ENCODE measurements around the gene SLC25A43. TPM values are rescaled to one million over a fixed set of nuclear protein-coding genes. Genes with fewer than 3 reads are reported as not detected.
"Not testable (repeated sequence)": the region's sequence is repeated elsewhere in the genome, so short reads cannot be mapped to it uniquely, and the experiment has no call there.

SLC25A43 gene
- total RNA-seq, 1 donor from 2014 or later, result 15.0 TPM

GRCh38 chrX:119478504-119478903, 79.4 kb downstream of the SLC25A43 start:
- no peak for DNase-seq (ENCODE audit: low read depth)
- H3K4me3 ChIP-seq (ENCODE audit: low read depth, low read length), result peak overlapping the region; percentile 41
- TF ChIP-seq CTCF (conservative IDR thresholded peaks at IDR 0.05; ENCODE audit: low read depth, low read length), result no peak

DNA sequence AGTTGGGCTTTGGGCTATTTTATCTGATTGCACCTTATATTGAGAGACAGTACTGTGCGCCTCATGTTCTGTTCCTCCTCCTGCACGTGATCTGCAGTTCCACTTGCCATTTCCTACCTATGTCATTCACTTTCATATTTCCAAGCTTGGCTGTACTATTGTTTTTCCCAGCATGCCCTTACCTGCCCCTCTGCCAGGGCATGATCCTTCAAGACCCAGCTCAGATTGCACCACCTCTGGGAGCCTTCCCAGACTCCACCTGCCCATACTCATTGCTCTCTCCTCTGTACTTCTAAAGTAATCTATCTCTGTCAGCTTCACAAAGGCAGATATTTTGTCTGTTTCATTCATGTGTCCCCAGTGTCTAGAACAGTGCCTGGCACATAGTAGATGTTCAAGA, 80.7 kb downstream of the SLC25A43 start:
- no peak for TF ChIP-seq CTCF (conservative IDR thresholded peaks at IDR 0.05; ENCODE audit: low read depth, low read length)
- DNase-seq (ENCODE audit: low read depth), result no peak
- H3K4me3 ChIP-seq (ENCODE audit: low read depth, low read length), result no peak overlapping the region

DNA sequence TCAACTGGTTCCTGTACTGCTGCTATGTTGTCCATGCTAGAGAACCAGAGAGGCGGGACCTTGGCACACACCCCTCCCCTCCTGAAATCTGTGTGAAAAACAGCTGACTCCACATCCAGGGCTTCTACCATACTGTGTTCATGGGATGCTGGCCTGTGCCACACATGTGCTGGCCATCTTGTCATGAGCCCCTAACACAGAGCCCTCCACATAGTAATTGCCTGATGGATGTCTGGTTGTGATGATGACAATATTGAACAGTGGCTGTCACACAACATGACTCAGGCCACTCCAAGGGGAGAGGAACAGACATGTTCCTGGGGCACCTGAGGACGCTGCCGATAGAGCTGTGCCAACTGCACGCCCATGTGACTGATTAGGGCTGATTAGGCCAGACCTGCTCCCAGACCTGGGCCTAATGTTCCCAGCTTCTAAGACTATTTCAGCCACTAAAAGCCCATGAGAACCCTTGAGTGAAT, 82.2 kb downstream of the SLC25A43 start:
- no peak overlapping the region for H3K4me3 ChIP-seq (ENCODE audit: low read depth, low read length)
- no peak for TF ChIP-seq CTCF (conservative IDR thresholded peaks at IDR 0.05; ENCODE audit: low read depth, low read length)
- DNase-seq (ENCODE audit: low read depth), result no peak

- TF ChIP-seq CTCF (conservative IDR thresholded peaks at IDR 0.05; ENCODE audit: low read depth, low read length), result no peak
- peak overlapping the region; percentile 49 for H3K4me3 ChIP-seq (ENCODE audit: low read depth, low read length)
- no peak for DNase-seq (ENCODE audit: low read depth)
These were observed 82.9 kb downstream of the SLC25A43 start for GRCh38 chrX:119482041-119482440.

DNA sequence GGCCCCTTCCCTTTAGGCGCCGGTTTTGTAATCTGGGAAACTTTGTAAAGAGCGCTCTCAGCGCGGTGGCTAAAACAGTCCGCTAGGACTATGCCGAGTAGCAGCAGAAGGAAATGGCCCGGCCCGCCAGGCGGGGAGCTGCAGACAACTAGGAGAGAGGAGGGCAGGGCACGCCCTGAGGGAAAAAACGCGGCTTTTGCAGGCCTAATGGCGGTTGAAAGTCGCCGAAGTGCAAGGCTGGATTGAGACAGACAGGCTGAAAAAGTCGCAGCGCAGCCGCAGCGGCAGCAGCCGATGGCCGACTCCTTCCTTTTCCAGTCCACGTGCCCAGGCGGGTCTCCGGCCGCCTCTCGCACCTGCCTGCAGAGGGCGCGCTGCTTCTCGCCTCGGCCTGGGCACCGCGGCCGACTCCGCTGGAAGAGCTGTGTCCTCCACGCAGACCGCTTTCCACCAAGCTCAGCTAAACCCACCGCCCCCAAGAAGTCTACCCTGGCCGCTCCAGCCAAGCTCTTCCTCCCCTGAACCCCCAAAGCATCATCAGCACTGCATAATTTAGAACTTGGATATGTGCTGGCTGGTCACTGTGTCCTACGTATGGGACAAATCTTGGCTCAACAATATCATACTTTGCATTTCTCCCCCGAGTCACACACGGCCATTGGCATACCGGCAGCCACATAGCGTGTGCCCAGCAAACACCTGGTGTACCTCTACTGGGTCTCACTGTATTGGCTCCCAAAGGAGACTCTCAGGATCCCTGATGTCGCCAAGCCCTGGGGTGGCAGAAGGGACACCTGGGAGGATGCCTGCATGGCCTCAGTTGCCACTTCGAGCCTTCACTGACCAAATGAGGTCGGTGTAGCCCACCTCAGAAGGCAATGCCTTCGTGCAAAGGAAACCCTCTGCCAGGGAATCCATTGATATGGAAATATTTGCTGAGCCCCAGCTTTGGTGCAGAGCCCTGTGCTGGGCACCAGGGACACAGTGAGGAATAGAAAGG, 83.6 kb downstream of the SLC25A43 start:
- no peak for DNase-seq (ENCODE audit: low read depth)
- peak; percentile 62 for TF ChIP-seq CTCF (conservative IDR thresholded peaks at IDR 0.05; ENCODE audit: low read depth, low read length)
- peak overlapping the region; percentile 49 for H3K4me3 ChIP-seq (ENCODE audit: low read depth, low read length)

- no peak overlapping the region for H3K4me3 ChIP-seq (ENCODE audit: low read depth, low read length)
- no peak for DNase-seq (ENCODE audit: low read depth)
- TF ChIP-seq CTCF (conservative IDR thresholded peaks at IDR 0.05; ENCODE audit: low read depth, low read length), result no peak
These were observed 87.6 kb downstream of the SLC25A43 start for GRCh38 chrX:119486745-119487144.

- not testable (repeated sequence) for H3K4me3 ChIP-seq (ENCODE audit: low read depth, low read length); DNase-seq (ENCODE audit: low read depth)
These were observed 88.6 kb downstream of the SLC25A43 start for GRCh38 chrX:119487766-119488165.
